PC-3 (cell line): ENCODE measurements around the gene PTRH2. TPM values are rescaled to one million over a fixed set of nuclear protein-coding genes. Genes with fewer than 3 reads are reported as not detected.
A peak's percentile ranks its signal among the peaks of the same experiment; 100 is the strongest.

ENCODE experiments used
- ATAC-seq: fragments of 200-7000 bp; cut with Tn5 transposase; 2 replicates; pipeline ENCODE4 v1.9.1; 2020; ENCODE audit warnings: mild to moderate bottlenecking, moderate library complexity
- BruUV-seq: library from RNA; stranded (reverse); fragments of 400-500 nt; replicated peaks from 2 replicates; lab custom pipeline; 2021; lab: Mats Ljungman, UMichigan
- CTCF ChIA-PET: fragments of 300-600 bp; sonication (Branson Sonifier 250); formaldehyde crosslinking; loops from one replicate; lab custom pipeline; 2022; ENCODE audit warnings: antibody characterized with exemption; lab: Charles Lee
- POLR2A ChIA-PET: fragments of 300-600 bp; sonication (Branson Sonifier 250); formaldehyde crosslinking; loops from one replicate; lab custom pipeline; 2022; ENCODE audit warnings: antibody characterized with exemption; ENCODE audit not compliant: unreplicated experiment; lab: Charles Lee
- DNase-seq: peaks from one replicate; pipeline ENCODE4 v3.0.0-alpha.2; 2015
- H2AFZ ChIP-seq: fragments of 300-600 bp; sonication (generic); 2 replicates; pipeline ENCODE4 v1.6.0; 2016; ENCODE audit warnings: antibody characterized with exemption, low read length
- H3F3A ChIP-seq: fragments of 300-600 bp; sonication (generic); one replicate; pipeline ENCODE4 v1.6.0; 2017; ENCODE audit warnings: antibody characterized with exemption, low read length, control low read depth, mild to moderate bottlenecking; ENCODE audit not compliant: unreplicated experiment
- H3K27ac ChIP-seq: fragments of 300-600 bp; sonication (generic); 2 replicates; pipeline ENCODE4 v1.5.1; 2016; ENCODE audit warnings: mild to moderate bottlenecking, low read length
- H3K27me3 ChIP-seq: fragments of 300-600 bp; sonication (generic); 2 replicates; pipeline ENCODE4 v1.6.1; 2016; ENCODE audit warnings: low read length, mixed read lengths
- H3K36me3 ChIP-seq: fragments of 300-600 bp; sonication (generic); 2 replicates; pipeline ENCODE4 v1.6.1; 2016; ENCODE audit warnings: low read depth, mixed run types, low read length, mixed read lengths
- H3K4me1 ChIP-seq: fragments of 300-600 bp; sonication (generic); 2 replicates; pipeline ENCODE4 v1.5.1; 2016; ENCODE audit warnings: low read length; ENCODE audit not compliant: insufficient read depth
- H3K4me2 ChIP-seq: fragments of 300-600 bp; sonication (generic); 2 replicates; pipeline ENCODE4 v1.6.0; 2016; ENCODE audit warnings: low read length
- H3K4me3 ChIP-seq: fragments of 300-600 bp; sonication (generic); 2 replicates; pipeline ENCODE4 v1.5.1; 2016; ENCODE audit warnings: mild to moderate bottlenecking, low read length, mixed read lengths
- H3K79me2 ChIP-seq: fragments of 300-600 bp; sonication (generic); 2 replicates; pipeline ENCODE4 v1.6.1; 2017; ENCODE audit warnings: low read length, mixed read lengths
- H3K9ac ChIP-seq: fragments of 300-600 bp; sonication (generic); 2 replicates; pipeline ENCODE4 v1.6.0; 2016; ENCODE audit warnings: mild to moderate bottlenecking, low read length
- H3K9me2 ChIP-seq: fragments of 300-600 bp; sonication (generic); replicated peaks from 2 replicates; pipeline ENCODE4 v1.6.1; 2016; ENCODE audit warnings: mixed run types, low read length, mixed read lengths
- H3K9me3 ChIP-seq: fragments of 300-600 bp; sonication (generic); 2 replicates; pipeline ENCODE4 v1.6.1; 2016; ENCODE audit warnings: low read length, mixed read lengths
- H4K20me1 ChIP-seq: fragments of 300-600 bp; sonication (generic); 2 replicates; pipeline ENCODE4 v1.6.1; 2016; ENCODE audit warnings: low read length, mixed read lengths
- CTCF ChIP-seq: fragments of 300-600 bp; sonication (generic); conservative IDR thresholded peaks from 2 replicates; pipeline ENCODE4 v1.5.1; 2017; ENCODE audit warnings: antibody characterized with exemption, low read depth, mild to moderate bottlenecking, low read length
- EZH2 ChIP-seq: fragments of 300-600 bp; sonication (generic); IDR thresholded peaks from one replicate; pipeline ENCODE4 v1.6.1; 2017; ENCODE audit warnings: antibody characterized with exemption, mild to moderate bottlenecking, low read length; ENCODE audit not compliant: unreplicated experiment
- EZH2phosphoT487 ChIP-seq: fragments of 300-600 bp; sonication (generic); IDR thresholded peaks from 2 replicates; pipeline ENCODE4 v1.6.1; 2018; ENCODE audit warnings: mild to moderate bottlenecking, antibody characterized with exemption, low read length, borderline replicate concordance
- intact Hi-C: fragments of 100-400 bp; cut with micrococcal nuclease; formaldehyde crosslinking; loops from 2 replicates; pipeline ENCODE4 v1.9.0; 2023
- total RNA-seq: library from RNA; depleted of rRNA; stranded (reverse); fragments of >200 nt; gene quantifications from 2 replicates; pipeline ENCODE4 v1.2.3, GENCODE V29; 2014

Gene PTRH2
- total RNA-seq, 1 experiment from 2014 or later, result 69.8 TPM

GRCh38 chr17:59743842-59744241 lies 36.6 kb upstream of the PTRH2 start:
- no peaks in the 10 kb centered on the region for H3K9me3 ChIP-seq
- ChIA-PET CTCF (no interaction called here), POLR2A (no interaction called here)
- no peak overlapping the region for H3K4me3 ChIP-seq
- H2AFZ ChIP-seq, result no peak overlapping the region
- H3K36me3 ChIP-seq, result no peaks in the 10 kb centered on the region; the same call in 1 of the 2 replicates
- H3K9ac ChIP-seq, result no peak overlapping the region
- no peaks in the 10 kb centered on the region for H4K20me1 ChIP-seq
- ATAC-seq, result no peak
- DNase-seq, result no peak
- intact Hi-C loops, result no loop called here
- TF ChIP-seq EZH2 (no peak), EZH2phosphoT487 (no peak), CTCF (no peak)
- no peaks in the 10 kb centered on the region for H3K9me2 ChIP-seq
- no peak overlapping the region for H3K27ac ChIP-seq
- peaks cover 4% of the 10 kb centered on the region for H3F3A ChIP-seq
- H3K27me3 ChIP-seq, result no peaks in the 10 kb centered on the region
- no peak overlapping the region for H3K4me2 ChIP-seq
- BruUV-seq, result no TSS peak
- H3K4me1 ChIP-seq, result no peaks in the 10 kb centered on the region
- no peaks in the 10 kb centered on the region for H3K79me2 ChIP-seq

GRCh38 chr17:59737324-59737723 lies 30.1 kb upstream of the PTRH2 start:
- Histone ChIP-seq H3K4me2 (no peak overlapping the region), H3K36me3 (peaks cover 12% of the 10 kb centered on the region; the same call in 1 of the 2 replicates), H3K4me3 (no peak overlapping the region), H3K9me2 (no peaks in the 10 kb centered on the region), H3K9ac (no peak overlapping the region), H3K4me1 (no peaks in the 10 kb centered on the region), H4K20me1 (no peaks in the 10 kb centered on the region), H3K27ac (no peak overlapping the region), H3K79me2 (no peaks in the 10 kb centered on the region), H3F3A (no peaks in the 10 kb centered on the region), H3K27me3 (no peaks in the 10 kb centered on the region), H3K9me3 (no peaks in the 10 kb centered on the region), H2AFZ (no peak overlapping the region)
- CTCF ChIA-PET, result no interaction called here
- POLR2A ChIA-PET, result interaction anchor here (0.5 kb wide), 1 partner anchor 100 kb away, joined by 24 read pairs; no protein-coding TSS in a partner anchor
- intact Hi-C loops, result no loop called here
- ATAC-seq, result no peak
- DNase-seq, result no peak
- no peak for TF ChIP-seq CTCF
- no peak for TF ChIP-seq EZH2
- TF ChIP-seq EZH2phosphoT487, result no peak
- no TSS peak for BruUV-seq

GRCh38 chr17:59734226-59734625 lies 27.0 kb upstream of the PTRH2 start:
- Histone ChIP-seq H3K36me3 (peaks cover 12% of the 10 kb centered on the region; the same call in 1 of the 2 replicates), H4K20me1 (no peaks in the 10 kb centered on the region), H3K9ac (no peak overlapping the region), H3K27me3 (no peaks in the 10 kb centered on the region), H3K4me1 (peaks cover 7% of the 10 kb centered on the region), H3K79me2 (peaks cover 14% of the 10 kb centered on the region), H3K4me2 (no peak overlapping the region), H2AFZ (no peak overlapping the region), H3F3A (no peaks in the 10 kb centered on the region), H3K27ac (no peak overlapping the region), H3K9me3 (no peaks in the 10 kb centered on the region), H3K9me2 (no peaks in the 10 kb centered on the region), H3K4me3 (no peak overlapping the region)
- intact Hi-C loops, result no loop called here
- ChIA-PET POLR2A (no interaction called here), CTCF (no interaction called here)
- TF ChIP-seq CTCF (0 out of 2 replicates have a peak, but pooled peaks have one; percentile 20), EZH2 (no peak)
- BruUV-seq, result no TSS peak
- no peak for ATAC-seq
- no peak for DNase-seq
